HG02884 (cell line): ENCODE results near the gene CTNNA3.
A peak's percentile ranks its signal among the peaks of the same experiment; 100 is the strongest.
"Not testable (repeated sequence)": the region's sequence is repeated elsewhere in the genome, so short reads cannot be mapped to it uniquely, and the experiment has no call there.

ENCODE experiments used
- ATAC-seq: cut with Tn5 transposase; IDR thresholded peaks from one replicate; pipeline ENCODE4 v1.9.1; 2021; ENCODE audit warnings: mild to moderate bottlenecking, moderate library complexity; ENCODE audit not compliant: unreplicated experiment

CTNNA3 gene

DNA sequence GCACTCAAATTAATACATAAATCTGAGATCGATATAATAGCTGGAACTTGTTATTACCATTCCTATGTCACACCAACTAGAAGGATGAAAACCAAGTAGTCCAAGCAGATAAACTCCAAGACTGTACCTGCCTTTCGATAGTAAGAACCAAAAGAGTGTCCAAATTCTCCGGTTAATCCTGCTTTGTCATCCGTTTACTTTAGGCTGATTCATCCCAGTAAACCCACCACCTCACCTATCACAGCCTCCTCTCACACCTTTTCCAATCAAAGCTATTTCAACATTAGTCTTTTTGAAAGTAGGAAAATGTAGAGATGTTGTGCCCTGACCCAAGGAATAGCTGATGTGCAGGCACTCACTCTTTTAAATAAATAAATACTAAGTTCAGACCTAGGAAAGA lies 177.2 kb downstream of the CTNNA3 start:
- ATAC-seq: no peak

DNA sequence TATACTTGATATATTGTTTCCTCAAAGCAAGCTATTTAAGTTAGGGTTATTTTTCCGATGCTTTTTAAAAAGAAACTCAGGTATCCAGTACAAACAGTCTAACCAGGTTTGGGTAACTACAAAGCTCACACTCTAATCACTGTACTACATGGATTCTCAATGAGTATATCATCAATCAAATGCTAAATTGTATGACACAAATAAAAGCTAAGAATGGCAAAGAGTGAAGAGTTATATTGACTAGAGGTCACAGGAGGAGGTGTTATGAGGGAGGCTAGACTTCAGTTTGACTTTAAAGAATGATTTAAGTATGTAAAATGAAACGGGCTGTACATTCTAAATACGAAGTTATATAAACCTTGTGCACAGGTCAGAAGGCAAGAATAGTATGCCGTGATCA lies 178.0 kb downstream of the CTNNA3 start:
- no peak for ATAC-seq

DNA sequence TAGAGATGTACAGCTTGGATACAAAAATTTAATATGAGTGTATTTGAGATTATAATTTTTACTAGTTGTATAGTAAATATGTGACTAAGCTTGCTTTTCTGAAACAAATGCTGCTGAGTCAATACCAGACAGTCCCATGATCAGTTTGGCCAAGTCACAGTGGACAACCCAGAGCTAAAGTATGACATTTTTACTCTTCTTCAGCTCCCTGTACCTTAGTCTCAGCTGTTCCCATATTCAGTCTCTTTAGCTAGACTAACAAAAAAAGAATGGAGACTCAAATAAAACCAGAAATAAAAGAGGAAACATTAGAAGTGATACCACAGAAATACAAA lies 189.3 kb downstream of the CTNNA3 start:
- ATAC-seq: no peak

DNA sequence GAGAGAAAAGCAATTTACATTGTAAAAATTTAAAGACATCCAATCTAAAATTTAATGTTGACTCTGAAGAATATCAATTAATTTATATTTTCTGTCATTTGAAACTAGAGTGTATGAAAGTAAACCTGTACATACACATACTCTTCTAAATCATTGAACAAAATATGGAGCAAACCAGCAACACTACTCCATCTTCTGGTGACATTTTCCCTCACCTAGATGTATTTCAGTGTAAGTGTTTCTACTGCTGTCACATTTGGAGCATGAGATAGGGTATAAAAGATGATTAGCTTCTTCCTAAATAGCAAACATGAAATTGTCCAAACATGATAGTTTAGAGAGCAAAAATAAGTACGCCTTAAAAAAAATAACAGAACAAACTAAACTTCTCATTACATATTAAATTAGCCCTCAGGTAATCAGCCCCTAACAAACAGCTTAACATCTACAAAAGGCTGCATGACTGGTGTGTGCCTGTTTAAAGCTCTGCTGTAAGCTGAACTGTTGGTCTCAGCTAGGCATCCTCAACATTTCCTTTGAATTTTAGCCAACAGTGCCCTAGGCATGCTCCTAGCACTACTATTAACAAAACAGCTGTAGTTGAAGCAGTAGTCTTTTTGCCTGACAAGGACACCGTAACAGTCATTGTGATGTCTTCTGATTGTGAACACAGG lies 189.8 kb downstream of the CTNNA3 start:
- ATAC-seq: no peak

DNA sequence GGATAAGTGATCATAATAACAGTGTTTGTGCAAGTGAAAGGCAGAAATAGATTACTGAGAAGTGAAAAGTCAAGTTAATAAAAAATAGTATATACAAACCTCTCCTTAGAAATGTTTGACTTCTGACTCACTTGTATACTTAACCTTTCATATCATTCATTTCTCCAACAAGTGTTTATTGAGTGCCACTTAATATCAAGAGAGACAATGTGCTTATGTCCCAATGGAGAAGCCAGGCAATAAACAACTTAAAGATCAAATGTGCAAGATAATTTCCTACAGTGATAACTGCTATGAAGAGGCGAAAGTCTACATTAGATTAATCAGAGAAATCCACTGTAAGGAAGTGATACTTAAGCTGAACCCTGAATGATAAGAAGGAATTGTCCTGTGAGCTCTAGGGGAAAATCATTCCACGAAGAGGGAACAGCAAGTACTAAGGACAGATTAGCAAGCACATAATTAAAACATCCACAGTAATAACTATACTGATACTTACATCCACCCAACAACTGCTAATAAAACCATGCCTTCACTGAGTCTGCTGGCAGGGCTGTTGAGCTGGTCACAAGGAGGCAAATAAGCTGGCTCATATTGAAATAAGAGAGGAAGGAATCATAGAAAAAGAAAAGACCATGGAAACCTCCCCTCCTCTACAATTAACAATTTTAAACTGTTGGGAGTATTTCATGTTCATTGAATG lies 203.5 kb downstream of the CTNNA3 start:
- ATAC-seq: no peak

DNA sequence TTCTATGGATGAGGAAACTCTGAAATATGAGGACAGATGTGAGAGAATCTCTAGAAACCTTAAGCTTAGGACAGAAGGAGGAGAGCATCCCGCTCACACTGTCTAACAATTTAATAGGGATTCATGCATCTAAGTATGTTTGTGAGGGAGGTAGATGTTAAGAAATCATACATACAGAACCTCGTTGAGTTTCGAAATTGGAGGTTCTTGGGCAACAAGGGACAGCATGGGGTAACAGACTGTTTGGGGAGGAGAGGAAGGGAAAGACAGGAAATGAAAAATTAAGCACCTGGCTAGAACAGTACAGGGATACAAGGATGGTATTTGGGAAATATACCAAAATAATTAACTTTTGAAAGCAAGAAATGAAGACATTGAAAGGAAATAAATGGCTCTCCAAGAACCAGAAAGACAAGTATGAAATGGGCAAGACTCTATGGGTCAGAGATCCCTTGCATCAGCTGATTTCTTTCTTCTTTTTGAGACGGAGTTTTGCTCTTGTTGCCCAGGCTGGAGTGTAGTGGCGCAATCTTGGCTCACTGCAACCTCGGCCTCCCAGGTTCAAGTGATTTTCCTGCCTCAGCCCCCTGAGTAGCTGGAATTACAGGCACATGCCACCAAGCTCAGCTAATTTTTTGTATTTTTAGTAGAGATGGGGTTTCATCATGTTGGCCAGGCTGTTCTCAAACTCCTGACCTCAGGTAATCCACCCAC lies 207.9 kb downstream of the CTNNA3 start:
- ATAC-seq: no peak

DNA sequence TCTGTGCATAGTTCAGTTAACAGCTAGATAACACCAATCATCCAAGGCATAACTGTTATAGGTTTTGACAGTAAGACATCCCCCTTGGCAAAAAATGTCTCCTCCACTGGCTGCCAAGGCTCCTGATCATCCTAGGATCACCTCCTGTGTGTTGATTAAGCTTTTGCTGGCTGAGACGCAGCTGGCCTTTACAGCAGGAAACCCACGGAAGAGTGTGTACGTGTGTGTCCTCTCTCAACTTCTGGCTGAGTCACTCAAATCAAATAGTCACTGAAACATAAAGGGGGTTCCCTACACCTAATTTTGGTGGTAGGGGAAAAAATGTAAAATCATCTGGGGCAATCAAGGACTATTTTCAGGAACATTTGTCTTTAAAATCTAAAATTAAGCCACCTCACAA lies 208.8 kb downstream of the CTNNA3 start:
- ATAC-seq: peak; percentile 63

DNA sequence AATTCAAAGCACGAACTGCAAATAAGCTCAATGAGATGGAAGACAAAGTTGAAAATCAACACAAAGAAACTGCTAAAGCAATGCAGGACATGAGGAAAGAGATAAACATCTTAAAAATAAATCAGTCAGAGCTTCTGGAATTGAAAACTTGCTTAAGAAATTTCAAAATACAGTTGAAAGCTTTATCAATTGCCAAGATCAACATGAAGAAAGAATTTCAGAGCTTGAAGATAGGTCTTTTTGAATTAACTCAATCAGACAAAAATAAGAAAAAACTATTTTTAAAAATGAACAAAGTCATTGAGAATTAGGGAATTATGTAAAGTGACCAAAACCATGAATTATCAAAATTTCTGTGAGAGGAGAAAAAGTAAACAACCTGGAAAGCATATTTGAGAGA lies 218.1 kb downstream of the CTNNA3 start:
- no peak for ATAC-seq

DNA sequence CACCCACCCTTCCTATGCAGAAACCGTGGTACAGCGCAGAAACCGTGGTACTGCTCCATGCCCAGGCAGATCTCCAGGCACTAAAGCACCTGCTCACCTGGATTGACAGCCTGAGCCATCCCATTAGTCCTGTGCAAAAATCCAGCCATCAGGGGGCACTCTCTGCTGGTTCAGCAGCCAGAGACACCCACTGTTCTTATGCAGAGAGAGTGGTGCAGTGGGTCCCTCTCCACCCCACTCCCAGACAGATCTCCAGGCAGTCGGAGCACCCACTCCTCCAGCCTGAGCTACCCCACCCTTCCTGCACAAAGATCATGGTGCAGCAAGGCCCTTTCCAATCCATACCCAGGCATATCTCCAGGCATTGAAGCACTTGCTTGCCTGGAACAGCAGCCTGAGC lies 219.8 kb downstream of the CTNNA3 start:
- no peak for ATAC-seq

DNA sequence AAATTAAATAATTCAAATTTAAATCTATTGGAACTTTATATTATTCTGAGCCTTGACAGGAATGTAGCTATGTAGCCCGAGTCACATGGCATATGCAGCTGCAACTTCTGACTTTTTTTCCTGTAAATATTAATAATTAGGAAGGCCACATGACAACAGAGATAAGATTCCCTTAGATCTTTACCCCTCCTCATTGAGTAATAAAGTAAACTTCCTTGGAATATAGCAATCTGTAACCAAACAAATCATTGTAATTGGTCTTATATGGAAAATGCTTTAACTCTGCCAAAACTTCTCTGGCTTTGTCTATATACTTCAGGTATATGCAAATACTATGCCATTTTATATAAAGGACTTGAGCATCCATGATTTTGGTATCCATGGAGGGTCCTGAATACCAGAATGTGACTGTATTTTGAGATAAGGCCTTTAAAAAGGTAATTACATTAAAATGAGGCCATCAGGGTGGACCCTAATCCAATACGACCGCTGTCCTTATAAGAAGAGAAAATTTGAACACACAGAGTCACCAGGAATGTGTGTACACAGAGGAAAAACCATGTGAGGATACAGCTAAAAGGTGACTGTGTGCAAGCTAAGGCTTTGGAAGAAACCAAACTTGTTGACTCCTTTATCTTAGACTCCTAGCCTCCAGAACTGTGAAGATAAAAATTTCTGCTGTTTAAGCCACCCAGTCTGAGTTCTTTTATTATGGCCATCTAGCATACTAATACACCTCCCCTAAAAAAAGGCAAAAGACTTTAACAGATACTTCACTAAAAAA lies 222.0 kb downstream of the CTNNA3 start:
- ATAC-seq: no peak

DNA sequence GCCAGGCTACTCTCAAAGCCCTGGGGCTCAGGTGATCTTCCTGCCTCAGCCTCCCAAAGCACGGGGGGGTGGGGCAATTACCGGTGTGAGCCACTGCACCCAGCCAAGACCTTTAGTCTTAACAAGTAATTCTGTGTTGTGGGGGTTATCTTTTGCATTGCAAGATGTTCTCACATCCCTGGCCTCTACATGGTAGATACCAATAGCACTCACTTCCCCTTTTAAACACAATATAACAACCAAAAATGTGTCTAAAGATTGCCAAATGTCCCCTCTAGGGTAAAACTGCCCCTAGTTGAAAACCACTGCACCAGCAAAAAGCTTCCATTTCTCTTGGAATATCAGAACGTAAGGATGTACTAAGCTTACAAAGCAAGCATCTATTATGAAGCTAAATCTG lies 225.0 kb downstream of the CTNNA3 start:
- no peak for ATAC-seq

DNA sequence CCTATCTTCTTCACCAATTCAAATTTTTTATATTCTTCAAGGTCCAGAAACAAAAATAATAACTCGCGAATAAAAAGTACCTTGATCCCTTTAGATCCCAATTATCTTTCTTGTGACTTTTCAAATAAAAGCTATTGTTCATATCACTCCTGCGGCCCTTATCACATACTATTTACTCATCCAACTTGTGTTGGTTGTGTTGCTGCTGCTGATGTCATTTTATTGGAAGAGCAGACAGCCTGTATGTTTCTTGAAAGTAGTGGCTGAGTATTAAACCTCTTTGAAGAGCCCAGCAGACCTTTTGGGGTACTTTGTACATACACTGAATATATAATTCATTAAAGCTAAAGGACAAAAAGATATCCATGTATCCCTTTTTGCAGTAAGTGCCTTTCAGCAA lies 231.7 kb downstream of the CTNNA3 start:
- no peak for ATAC-seq

DNA sequence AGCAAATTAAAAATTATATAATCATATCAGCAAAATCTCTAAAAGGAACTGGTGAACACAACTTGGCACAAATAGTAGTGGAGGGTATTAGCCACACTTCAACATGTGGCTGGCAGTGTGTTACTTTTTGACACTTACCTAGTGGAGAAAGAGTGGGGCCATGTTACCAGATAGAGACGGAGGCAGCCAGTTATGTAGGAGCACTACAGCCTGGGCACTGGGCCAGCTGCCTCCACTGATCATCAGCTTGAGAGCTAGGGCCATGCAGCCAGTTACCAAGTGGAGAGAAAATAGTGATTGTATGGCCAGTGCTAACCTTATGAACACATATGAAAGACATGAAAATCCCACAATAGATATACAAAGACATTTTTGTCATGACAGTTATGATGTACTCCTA lies 243.1 kb downstream of the CTNNA3 start:
- ATAC-seq: no peak

DNA sequence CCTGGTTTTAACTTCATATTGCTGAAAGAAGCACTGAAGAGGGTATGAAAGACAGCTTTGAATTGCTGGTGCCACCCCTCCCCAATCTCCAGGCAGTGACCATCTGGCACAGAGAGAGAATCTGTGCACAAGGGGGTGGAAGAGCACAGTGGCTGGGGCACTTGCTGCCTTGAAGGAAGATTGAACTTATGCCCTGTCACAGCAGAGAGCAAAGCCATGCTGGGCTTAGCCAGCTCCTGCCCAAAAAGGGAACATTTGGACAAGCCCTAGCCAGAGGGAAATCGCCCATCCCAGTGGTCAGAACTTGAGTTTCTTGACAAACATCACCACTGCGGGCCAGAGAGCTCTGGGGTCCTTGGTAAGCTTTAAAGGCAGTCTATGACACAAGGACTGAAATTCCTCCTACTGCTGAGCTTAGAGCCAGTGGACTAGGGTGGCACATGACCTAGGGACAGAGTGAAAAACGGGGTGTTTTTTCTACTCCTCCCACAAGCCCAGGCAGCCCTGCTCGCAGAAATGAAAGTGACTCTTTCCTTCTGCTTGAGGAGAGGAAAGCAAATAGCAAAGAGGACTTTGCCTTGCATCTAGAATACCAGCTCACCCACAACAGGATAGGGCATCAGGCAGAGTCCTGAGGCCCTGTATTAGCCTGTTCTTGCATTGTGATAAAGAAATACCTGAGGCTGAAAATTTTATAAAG lies 257.2 kb downstream of the CTNNA3 start:
- no peak for ATAC-seq

DNA sequence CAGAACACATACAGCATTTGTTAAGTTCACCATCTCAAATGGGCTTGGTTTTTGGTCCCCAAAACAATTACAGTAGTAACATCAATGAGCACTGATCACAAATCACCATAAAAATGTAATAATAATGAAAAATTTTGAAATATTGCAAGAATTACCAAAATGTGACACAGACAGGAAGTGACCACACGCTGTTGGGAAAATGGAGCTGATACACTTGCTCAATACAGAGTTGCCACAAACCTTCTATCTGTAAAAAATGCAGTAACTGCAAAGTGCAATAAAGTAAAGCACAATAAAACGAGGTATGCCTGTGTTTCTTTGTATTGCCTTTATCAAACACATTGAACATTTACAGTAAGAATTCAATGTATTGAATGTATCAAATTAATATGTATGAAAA lies 262.7 kb downstream of the CTNNA3 start:
- ATAC-seq: no peak

DNA sequence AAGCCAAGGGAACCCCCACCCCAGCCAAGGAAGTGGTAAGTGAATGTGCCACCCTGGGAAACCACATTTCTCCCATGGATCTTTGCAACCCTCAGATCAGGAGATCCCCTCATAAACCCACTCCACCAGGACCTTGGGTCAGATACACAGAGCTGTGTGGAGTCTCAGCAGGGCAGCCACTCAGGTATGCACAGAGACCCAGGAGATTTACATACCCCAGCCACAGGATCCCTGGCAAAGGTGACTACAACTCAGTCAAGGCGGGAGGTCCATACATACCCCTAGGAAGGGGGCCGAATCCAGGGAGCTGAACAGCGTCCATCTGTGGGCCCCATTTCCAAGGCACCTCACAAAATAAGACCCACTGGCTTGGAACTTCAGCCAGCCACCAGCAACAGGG lies 293.4 kb downstream of the CTNNA3 start:
- no peak for ATAC-seq

DNA sequence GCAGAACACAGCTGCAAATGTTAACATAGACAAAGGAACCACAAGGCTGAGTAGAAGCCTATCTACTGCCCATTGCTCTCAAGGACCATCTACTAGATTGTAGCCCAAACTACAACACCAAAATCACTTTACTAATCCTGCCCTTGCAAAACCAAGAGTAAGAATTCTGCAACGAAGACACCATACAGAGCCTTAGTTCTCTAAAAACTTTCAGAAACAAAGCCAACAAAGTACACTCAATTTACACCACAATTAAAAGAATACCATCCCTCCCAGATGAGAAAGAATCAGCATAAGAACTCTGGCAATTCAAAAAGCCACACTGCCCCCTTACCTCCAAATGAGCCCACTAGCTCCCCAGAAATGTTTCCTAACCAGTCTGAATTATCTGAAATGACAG lies 294.3 kb downstream of the CTNNA3 start:
- no peak for ATAC-seq

DNA sequence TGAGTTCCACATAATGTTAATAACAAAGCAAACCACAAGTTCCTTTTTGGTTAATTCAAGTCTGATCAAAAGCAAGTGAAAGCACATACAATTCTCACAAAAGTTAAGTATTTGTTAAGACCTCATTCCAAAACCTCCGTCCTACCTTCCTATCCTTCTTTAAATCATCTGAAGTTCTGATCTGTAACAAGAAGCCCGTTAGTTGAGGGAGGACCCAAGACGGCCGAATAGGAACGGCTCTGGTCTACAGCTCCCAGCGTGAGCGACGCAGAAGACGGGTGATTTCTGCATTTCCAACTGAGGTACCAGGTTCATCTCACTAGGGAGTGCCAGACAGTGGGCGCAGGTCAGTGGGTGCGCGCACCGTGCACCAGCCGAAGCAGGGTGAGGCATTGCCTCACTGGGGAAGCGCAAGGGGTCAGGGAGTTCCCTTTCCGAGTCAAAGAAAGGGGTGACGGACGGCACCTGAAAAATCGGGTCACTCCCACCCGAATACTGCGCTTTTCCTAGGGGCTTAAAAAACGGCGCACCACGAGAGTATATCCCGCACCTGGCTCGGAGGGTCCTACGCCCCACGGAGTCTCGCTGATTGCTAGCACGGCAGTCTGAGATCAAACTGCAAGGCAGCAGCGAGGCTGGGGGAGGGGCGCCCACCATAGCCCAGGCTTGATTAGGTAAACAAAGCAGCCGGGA lies 309.0 kb downstream of the CTNNA3 start:
- ATAC-seq: not testable (repeated sequence)

DNA sequence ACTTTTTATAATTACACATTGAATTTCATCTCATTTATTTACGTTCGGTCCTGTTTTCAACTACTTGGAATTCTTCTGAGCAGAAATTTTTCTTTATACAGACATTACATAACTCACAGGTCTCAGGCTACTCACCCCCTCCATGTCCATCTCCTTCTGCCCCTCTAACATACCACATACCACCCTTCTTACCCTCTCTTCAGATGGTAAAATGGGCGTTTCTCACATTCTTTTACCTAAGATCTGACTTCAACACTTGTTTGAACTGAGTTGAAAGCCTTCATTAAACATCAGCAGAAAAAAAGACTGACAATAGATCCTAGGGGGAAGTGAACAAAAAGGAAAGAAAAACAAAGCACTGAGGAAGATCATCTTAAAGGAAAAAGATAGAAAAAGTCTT lies 309.7 kb downstream of the CTNNA3 start:
- ATAC-seq: no peak

DNA sequence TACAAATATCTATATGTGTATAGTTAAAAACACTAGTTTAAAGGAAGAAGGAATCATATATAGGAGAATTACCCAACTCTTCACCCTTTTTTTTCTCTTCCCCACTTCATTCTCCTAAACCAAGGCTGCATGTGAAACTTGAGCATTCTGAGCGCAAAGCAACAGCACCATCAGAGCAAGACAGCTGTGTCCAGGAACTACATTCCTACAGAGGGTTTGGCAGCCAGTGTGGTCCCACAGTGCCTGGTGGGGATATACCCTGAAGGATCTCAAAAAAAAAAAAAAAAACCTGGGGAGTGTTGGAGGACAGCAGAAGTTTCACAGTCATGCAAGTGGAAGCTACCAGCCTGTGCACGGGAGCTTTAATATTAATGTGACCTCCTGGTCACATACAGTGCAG lies 310.4 kb downstream of the CTNNA3 start:
- peak; percentile 29 for ATAC-seq
